Skeletal muscle satellite cell (primary cell): ENCODE measurements around the gene RPLP2.
A peak's percentile ranks its signal among the peaks of the same experiment; 100 is the strongest.

Source experiments
- H3K27me3 ChIP-seq: 2 replicates; pipeline ENCODE4 v1.7.0; 2013; ENCODE audit warnings: low read length; ENCODE audit not compliant: control insufficient read depth, insufficient read depth
- H3K36me3 ChIP-seq: 2 replicates; pipeline ENCODE4 v1.7.0; 2013; ENCODE audit warnings: mild to moderate bottlenecking, control low read depth, low read length; ENCODE audit not compliant: insufficient read depth
- H3K4me1 ChIP-seq: 2 replicates; pipeline ENCODE4 v1.7.0; 2013; ENCODE audit warnings: low read length; ENCODE audit not compliant: control insufficient read depth, insufficient read depth
- H3K4me2 ChIP-seq: 2 replicates; pipeline ENCODE4 v1.7.0; 2013; ENCODE audit warnings: mild to moderate bottlenecking, low read length
- H3K4me3 ChIP-seq: 2 replicates; pipeline ENCODE4 v1.7.0; 2013; ENCODE audit warnings: low read length
- H3K9ac ChIP-seq: 2 replicates; pipeline ENCODE4 v1.7.0; 2013; ENCODE audit warnings: mild to moderate bottlenecking, low read depth, low read length, moderate library complexity
- H3K9me3 ChIP-seq: replicated peaks from 2 replicates; pipeline ENCODE4 v1.7.0; 2013; ENCODE audit warnings: mild to moderate bottlenecking, control low read depth, low read length

Gene RPLP2

DNA sequence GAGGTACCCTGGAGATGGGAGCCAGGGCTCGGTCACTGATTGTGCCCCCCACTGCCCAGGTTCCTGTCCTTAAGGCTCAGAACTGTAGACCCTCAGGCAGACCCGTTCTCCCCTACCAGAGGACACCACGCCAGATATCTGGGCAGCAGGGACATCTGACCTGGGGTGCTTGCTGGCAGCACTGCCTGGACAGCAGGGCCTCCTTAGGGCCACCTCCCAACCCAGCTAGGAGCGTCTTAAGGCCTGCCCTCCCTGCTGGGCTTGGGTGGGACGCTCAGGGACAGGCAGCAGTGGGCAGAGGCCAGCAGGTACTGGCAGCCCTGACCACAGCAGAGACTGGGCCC is 29.5 kb downstream of the RPLP2 start:
- peak overlapping the region; percentile 38 for H3K9ac ChIP-seq
- H3K4me2 ChIP-seq, result peak overlapping the region; percentile 90
- no peaks in the 10 kb centered on the region for H3K27me3 ChIP-seq
- no peak overlapping the region for H3K4me3 ChIP-seq
- H3K4me1 ChIP-seq, result peaks cover 65% of the 10 kb centered on the region
- H3K36me3 ChIP-seq, result peaks cover 55% of the 10 kb centered on the region
- no peaks in the 10 kb centered on the region for H3K9me3 ChIP-seq

- Histone ChIP-seq H3K27me3 (no peaks in the 10 kb centered on the region), H3K9ac (peak overlapping the region; percentile 97), H3K4me3 (peak overlapping the region; percentile 98), H3K9me3 (no peaks in the 10 kb centered on the region), H3K36me3 (peaks cover 55% of the 10 kb centered on the region), H3K4me1 (peaks cover 64% of the 10 kb centered on the region), H3K4me2 (peak overlapping the region; percentile 90)
These were observed 30.3 kb downstream of the RPLP2 start for GRCh38 chr11:839875-840617.

DNA sequence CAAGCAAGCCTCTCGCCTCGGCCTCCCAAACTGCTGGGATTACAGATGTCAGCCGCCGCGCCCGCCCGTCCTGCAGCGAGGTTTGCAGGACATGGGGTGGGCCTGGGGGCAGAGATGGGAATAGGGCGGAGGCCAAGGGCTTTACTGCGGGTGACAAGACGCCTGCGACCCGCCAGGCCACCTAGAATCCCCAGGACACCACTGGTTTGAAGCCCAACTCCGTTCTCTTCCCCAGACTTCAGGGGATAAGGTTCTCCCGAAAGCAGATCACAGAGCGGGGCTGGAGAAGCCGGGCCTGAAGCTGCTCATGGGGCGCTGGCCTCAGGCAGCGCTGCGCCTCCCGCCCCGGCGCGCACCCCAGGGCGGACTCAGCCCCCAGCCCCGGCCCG is 32.2 kb downstream of the RPLP2 start:
- peaks cover 70% of the 10 kb centered on the region for H3K4me1 ChIP-seq
- H3K36me3 ChIP-seq, result peaks cover 43% of the 10 kb centered on the region
- H3K4me2 ChIP-seq, result peak overlapping the region; percentile 90
- no peaks in the 10 kb centered on the region for H3K27me3 ChIP-seq
- H3K4me3 ChIP-seq, result peak overlapping the region; percentile 98
- peak overlapping the region; percentile 97 for H3K9ac ChIP-seq
- no peaks in the 10 kb centered on the region for H3K9me3 ChIP-seq

- Histone ChIP-seq H3K4me1 (peaks cover 68% of the 10 kb centered on the region), H3K4me2 (peak within 1 kb of the TSS; percentile 90), H3K9me3 (no peaks in the 10 kb centered on the region), H3K27me3 (no peaks in the 10 kb centered on the region), H3K9ac (peak within 1 kb of the TSS; percentile 97), H3K4me3 (peak within 1 kb of the TSS; percentile 98), H3K36me3 (peaks cover 38% of the 10 kb centered on the region)
These were observed 32.7 kb downstream of the RPLP2 start, which contains the start of the genes POLR2L and TSPAN4 for GRCh38 chr11:842370-843002. TSS of gene POLR2L (minus strand) at chr11:842529. CDS start at chr11:842508, 21 bp downstream. TSS of gene TSPAN4 (plus strand) at chr11:842852. CDS start at chr11:850305, 7,453 bp downstream.

GRCh38 chr11:843086-843734 is 33.4 kb downstream of the RPLP2 start:
- Histone ChIP-seq H3K4me2 (peak overlapping the region; percentile 90), H3K9ac (peak overlapping the region; percentile 97), H3K4me3 (peak overlapping the region; percentile 98), H3K36me3 (peaks cover 36% of the 10 kb centered on the region), H3K9me3 (no peaks in the 10 kb centered on the region), H3K4me1 (peaks cover 65% of the 10 kb centered on the region), H3K27me3 (no peaks in the 10 kb centered on the region)

DNA sequence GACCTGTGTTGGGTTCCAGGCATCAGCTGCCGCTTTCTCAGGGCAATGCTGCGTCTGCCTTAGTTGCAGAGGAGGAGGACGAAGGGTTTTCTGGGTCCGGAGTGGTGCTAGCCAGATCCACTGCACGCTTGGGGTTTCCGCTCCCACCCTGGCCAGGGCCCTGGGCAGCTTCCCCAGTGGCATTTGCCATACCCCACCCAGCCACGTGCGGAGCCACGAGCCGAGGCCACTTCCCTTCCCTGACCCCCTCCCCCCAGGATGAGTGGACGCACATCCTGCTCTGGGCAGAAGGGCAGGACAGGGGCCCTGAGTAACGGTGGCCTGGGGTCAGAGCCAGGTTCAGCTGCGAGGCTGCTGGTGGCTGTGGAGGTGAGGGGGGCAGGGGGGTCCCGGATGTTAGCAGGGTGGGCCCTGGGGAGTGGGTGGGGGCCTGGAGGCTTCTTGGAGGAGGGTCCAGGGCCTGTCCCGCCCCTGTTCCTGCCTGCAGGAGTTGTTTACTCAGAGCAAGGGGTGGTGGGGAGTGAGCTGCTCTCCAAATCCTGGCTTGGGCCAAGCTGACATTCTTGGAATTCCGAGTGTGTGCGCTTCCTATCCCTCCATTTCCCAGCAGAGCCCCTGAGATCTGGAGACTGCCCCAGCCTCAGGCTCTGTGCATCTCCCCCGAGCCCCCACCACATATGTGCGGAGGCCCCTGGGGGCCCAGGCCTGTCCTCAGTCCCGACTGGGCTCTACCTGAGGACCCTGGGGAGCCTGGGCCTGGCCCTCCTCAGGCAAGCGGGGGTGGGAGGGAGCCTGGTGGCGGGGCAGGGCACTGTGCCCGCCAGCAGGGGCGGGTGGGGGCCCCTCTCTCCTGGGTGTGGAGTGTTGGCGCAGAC is 34.3 kb downstream of the RPLP2 start:
- Histone ChIP-seq H3K4me1 (peaks cover 66% of the 10 kb centered on the region), H3K36me3 (peaks cover 32% of the 10 kb centered on the region), H3K4me2 (peak overlapping the region; percentile 90), H3K4me3 (peak overlapping the region; percentile 98), H3K9ac (peak overlapping the region; percentile 97), H3K9me3 (no peaks in the 10 kb centered on the region), H3K27me3 (no peaks in the 10 kb centered on the region)

- Histone ChIP-seq H3K4me2 (peak overlapping the region; percentile 90), H3K27me3 (no peaks in the 10 kb centered on the region), H3K9me3 (no peaks in the 10 kb centered on the region), H3K4me1 (peaks cover 61% of the 10 kb centered on the region), H3K9ac (peak overlapping the region; percentile 97), H3K36me3 (peaks cover 23% of the 10 kb centered on the region), H3K4me3 (peak overlapping the region; percentile 98)
These were observed 35.2 kb downstream of the RPLP2 start for GRCh38 chr11:844693-845644.

DNA sequence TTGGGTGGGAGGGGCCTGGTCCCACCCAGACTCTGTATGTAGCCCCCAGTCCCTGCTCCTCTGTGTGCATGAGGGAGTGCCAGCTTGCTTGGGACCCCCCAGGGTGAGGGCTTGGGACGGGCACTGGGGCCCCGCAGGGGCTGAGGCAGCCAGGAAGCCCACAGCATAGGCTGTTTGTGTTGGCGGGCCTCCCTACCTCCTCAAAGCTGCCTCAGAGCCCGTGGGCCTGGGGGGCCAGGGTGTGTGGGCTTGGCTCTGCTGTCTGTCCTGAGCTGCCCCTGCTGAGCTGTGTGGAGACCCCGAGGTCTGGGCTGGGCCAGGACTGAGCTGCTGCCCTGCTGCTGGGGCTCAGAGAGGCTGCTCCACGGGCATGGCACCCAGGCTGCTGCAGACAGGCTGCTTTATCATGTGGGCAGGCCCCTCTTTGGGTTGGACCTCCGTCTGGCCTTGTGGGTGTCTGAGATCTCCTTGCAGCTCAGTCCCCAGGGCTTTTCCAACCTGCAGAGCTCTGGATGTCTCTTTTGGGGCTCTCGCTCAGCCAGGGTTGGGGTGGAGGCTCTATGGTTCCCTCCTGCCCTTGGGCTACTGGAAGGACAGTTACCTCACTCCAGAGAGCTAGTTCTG is 36.2 kb downstream of the RPLP2 start:
- Histone ChIP-seq H3K4me3 (peak overlapping the region; percentile 98), H3K27me3 (no peaks in the 10 kb centered on the region), H3K36me3 (peaks cover 18% of the 10 kb centered on the region), H3K9me3 (no peaks in the 10 kb centered on the region), H3K9ac (peak overlapping the region; percentile 97), H3K4me1 (peaks cover 51% of the 10 kb centered on the region), H3K4me2 (peak overlapping the region; percentile 90)

DNA sequence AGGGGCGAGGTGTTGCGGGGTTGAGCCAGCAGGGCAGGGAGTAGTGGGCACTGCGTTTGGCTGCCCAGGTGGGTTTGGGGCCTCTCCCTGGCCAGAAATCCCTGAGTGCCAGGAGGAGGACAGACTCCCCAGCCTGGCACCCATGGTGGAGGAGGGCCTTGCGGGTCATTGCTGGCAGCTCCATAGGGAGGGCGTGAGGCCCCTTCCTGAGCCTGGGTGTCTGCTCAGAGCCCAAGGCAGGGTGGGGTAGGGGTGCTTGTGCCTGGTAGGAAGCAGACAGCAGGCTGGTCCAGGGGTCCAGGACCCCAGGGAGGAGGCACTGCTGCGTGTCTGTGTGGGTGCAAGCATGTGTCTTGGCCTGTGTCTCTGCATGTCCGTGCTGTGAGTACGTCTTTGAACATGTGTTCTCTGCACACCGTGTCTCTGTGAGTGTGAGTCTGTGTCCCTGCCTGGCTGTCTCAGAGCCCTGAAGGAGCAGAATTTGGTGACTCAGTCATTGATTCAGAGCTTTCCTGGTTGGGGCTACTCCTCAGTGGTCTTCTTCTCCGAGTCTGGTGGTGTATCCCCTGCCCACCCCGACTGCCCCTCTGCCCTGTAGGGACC is 36.8 kb downstream of the RPLP2 start:
- Histone ChIP-seq H3K4me2 (peak overlapping the region; percentile 90), H3K4me1 (peaks cover 49% of the 10 kb centered on the region)

DNA sequence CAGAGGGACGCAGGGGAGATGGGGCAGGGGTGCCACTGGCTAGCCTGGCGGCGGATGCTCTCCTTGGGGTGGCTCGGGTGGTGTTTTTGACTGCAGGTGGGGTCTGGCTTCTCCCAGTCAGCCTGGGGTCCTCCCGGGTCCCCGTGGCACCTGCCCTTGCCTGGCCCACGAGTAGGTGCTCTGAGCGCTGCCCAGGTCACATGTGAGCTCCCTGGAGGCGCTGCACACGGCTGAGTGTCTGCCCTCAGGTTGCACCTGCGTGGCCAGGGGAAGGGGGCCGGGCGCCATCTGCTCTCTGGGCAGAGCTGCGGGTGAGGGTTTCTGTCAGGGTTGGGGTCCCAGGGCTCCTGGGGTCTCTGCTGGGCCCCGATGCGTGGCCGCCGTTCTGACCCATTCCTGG is 38.1 kb downstream of the RPLP2 start:
- Histone ChIP-seq H3K9ac (no peak overlapping the region), H3K4me2 (no peak overlapping the region), H3K27me3 (no peaks in the 10 kb centered on the region), H3K9me3 (no peaks in the 10 kb centered on the region), H3K4me3 (no peak overlapping the region), H3K4me1 (peaks cover 49% of the 10 kb centered on the region), H3K36me3 (peaks cover 15% of the 10 kb centered on the region)

More for the DNA sequence above, 36.8 kb downstream of the RPLP2 start:
- Histone ChIP-seq H3K9me3 (no peaks in the 10 kb centered on the region), H3K27me3 (no peaks in the 10 kb centered on the region), H3K36me3 (peaks cover 15% of the 10 kb centered on the region), H3K9ac (peak overlapping the region; percentile 97), H3K4me3 (peak overlapping the region; percentile 98)
